Pancreas (tissue), 10 donors: ENCODE data around the gene FRS3. TPM values are rescaled to one million over a fixed set of nuclear protein-coding genes. Genes with fewer than 3 reads are reported as not detected.

Experiments
- ATAC-seq, 4 donors: fragments of 200-7000 bp; cut with Tn5 transposase; one replicate each; pipeline versions ENCODE4 v1.8.0 to v1.9.1; 2020; ENCODE audit warnings: mild to moderate bottlenecking in 4 of 4, moderate library complexity in 4 of 4
- DNase-seq, 6 donors: peaks; one replicate each; pipeline ENCODE4 v3.0.0-alpha.2; 2020
- FAIRE-seq: peaks from 2 replicates; lab custom pipeline; 2012; peaks lifted over from hg19 to GRCh38; lab: Jason Lieb, UNC
- H3K27ac ChIP-seq, 4 donors: fragments of 200-600 bp; sonication (generic); 1 replicate in 3 of 4; 2 replicates in 1 of 4; pipeline versions ENCODE4 v1.5.0 to v1.8.0; 2020
- H3K27me3 ChIP-seq, 4 donors: fragments of 200-600 bp; one replicate each; pipeline ENCODE4 v1.8.0; 2021
- H3K36me3 ChIP-seq, 3 donors: fragments of 200-600 bp; sonication (generic) in 1 of 3; one replicate each; pipeline versions ENCODE4 v1.5.0 to v1.8.0; 2020 to 2021
- H3K4me1 ChIP-seq, 3 donors: fragments of 200-600 bp; one replicate each; pipeline ENCODE4 v1.8.0; 2021
- H3K4me3 ChIP-seq, 4 donors: fragments of 200-600 bp; sonication (generic) in 2 of 4; one replicate each; pipeline versions ENCODE4 v1.5.0 to v1.8.0; 2020 to 2021
- H3K9me3 ChIP-seq, 4 donors: fragments of 200-600 bp; one replicate each; pipeline ENCODE4 v1.8.0; 2021
- CTCF ChIP-seq, 4 donors: fragments of 200-600 bp; sonication (generic) in 3 of 4; IDR thresholded peaks; one replicate each; pipeline versions ENCODE4 v1.5.0 to v1.8.0; 2021; ENCODE audit warnings: antibody characterized with exemption in 4 of 4
- WGBS, 2 donors: extraction: QIAGEN DNeasy Blood & Tissue Kit; methylation state at CpG; one replicate each; pipeline ENCODE4 v1.1.7; 2013; 5-methylcytosine and 5-hydroxymethylcytosine counted together
- intact Hi-C, 3 donors: fragments of 100-400 bp; cut with DNase I; formaldehyde crosslinking; loops; one replicate each; pipeline versions ENCODE4 v1.11.1 to v1.14.2; 2022
- polyA plus RNA-seq, 2 donors: library from polyadenylated mRNA; stranded (reverse); fragments of 200-250 nt; gene quantifications; one replicate each; pipeline ENCODE4 v1.2.3, GENCODE V29; 2013
- total RNA-seq, 6 donors: library from RNA; stranded (reverse); fragmentation: NEBNext Ultra II Directional in 4 of 6; extraction: Animal tissue kit (Norgen Biotek cat#: 25700) in 4 of 6; gene quantifications; one replicate each; pipeline versions ENCODE4 v1.2.1 to v1.2.4, GENCODE V29; 2021 to 2023
- donor health status: healthy with polysubstance abuse.
- donor health status: DM: no; HTN: no; CAD: no; lungs with moderate emphysema.
- donor health status: DM: no; HTN: no; CAD: no.
- donor health status: control.
- donor health status: control.
- donor health status: Bipolar disorder and iron deficiency.
- donor health status: DM: yes; HTN: yes; CAD: no.
- donor health status: DM: no; HTN: no; CAD: no.
- donor health status: DM: no; HTN: no; CAD: no.
- donor health status: DM: yes; HTN: yes; CAD: no.

The FRS3 gene
- total and polyA plus RNA-seq, 8 donors: 2.1 to 7.8 (median 3.7) TPM

GRCh38 chr6:41750374-41750773, 29.3 kb downstream of the FRS3 start:
- no peaks in the 10 kb centered on the region for H3K9me3 ChIP-seq
- no peak for ATAC-seq
- intact Hi-C loops: no loop called here
- DNase-seq: no peak
- no peaks in the 10 kb centered on the region for H3K36me3 ChIP-seq
- H3K4me1 ChIP-seq: no peaks in the 10 kb centered on the region
- WGBS, 2 donors: 92 to 95% methylated on average over 3 of the region's 3 CpGs
- H3K27ac ChIP-seq: no peak overlapping the region
- no peak for TF ChIP-seq CTCF (IDR thresholded peaks at IDR 0.05)
- no peaks in the 10 kb centered on the region for H3K27me3 ChIP-seq
- no peak for FAIRE-seq
- no peak overlapping the region for H3K4me3 ChIP-seq

DNA sequence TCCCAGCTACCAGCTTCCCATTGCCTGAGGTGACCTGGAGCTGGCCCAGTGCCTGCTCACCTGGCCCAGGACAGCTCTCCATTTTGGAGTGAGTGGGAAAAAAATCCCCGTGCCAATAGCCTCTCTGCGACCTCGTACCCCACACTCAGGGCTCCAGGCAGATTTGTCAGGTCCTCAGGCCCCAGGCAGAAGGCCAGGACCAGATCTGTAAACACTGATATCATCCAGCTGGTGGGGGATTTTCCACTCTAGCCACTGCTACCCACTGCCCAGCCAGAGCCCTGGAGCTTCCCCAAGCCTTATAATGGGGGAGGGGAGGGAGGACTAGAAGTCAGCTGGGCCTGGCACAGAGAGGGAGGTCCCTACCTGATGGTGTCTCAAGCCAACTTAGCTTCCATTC, 31.2 kb downstream of the FRS3 start:
- ATAC-seq: peak; percentile 26 to 91 (median 51)

GRCh38 chr6:41748102-41748477, 31.6 kb downstream of the FRS3 start:
- H3K27ac ChIP-seq: no peak overlapping the region
- no peak for TF ChIP-seq CTCF (IDR thresholded peaks at IDR 0.05)
- peak in 1 of 4 donors; percentile 25 for ATAC-seq
- no peaks in the 10 kb centered on the region for H3K4me1 ChIP-seq
- no peak for FAIRE-seq
- intact Hi-C loops: no loop called here
- no peaks in the 10 kb centered on the region for H3K9me3 ChIP-seq
- DNase-seq: peak in 1 of 6 donors; percentile 32
- H3K4me3 ChIP-seq: no peak overlapping the region
- H3K27me3 ChIP-seq: no peaks in the 10 kb centered on the region
- H3K36me3 ChIP-seq: no peaks in the 10 kb centered on the region
- WGBS, 2 donors: 91 to 97% methylated on average over 6 of the region's 6 CpGs

More for the DNA sequence above, 31.2 kb downstream of the FRS3 start:
- Histone ChIP-seq H3K4me3 (no peak overlapping the region), H3K4me1 (no peaks in the 10 kb centered on the region), H3K27me3 (no peaks in the 10 kb centered on the region), H3K36me3 (no peaks in the 10 kb centered on the region), H3K9me3 (no peaks in the 10 kb centered on the region), H3K27ac (no peak overlapping the region)
- DNase-seq: peak in 2 of 6 donors; percentile 9 to 57
- 4 to 17% methylated on average over 3 of the region's 3 CpGs for WGBS, 2 donors
- FAIRE-seq: no peak
- TF ChIP-seq CTCF (IDR thresholded peaks at IDR 0.05): no peak
- intact Hi-C loops: no loop called here

GRCh38 chr6:41747256-41748101, 32.2 kb downstream of the FRS3 start, which contains the start of gene PGC:
PGC (minus strand) TSS chr6:41747397; CDS start chr6:41747334, 63 bp downstream.
- Histone ChIP-seq H3K9me3 (no peaks in the 10 kb centered on the region), H3K4me1 (no peaks in the 10 kb centered on the region), H3K4me3 (no peak within 1 kb of the TSS), H3K27me3 (no peaks in the 10 kb centered on the region), H3K27ac (no peak within 1 kb of the TSS), H3K36me3 (no peaks in the 10 kb centered on the region)
- ATAC-seq (peak in 2 of 4 donors; percentile 29 to 68), DNase-seq (peak in 1 of 6 donors; percentile 21), FAIRE-seq (no peak)
- 55 to 68% methylated on average over 15 of the region's 15 CpGs for WGBS, 2 donors
- no peak for TF ChIP-seq CTCF (IDR thresholded peaks at IDR 0.05)
- intact Hi-C loops: no loop called here

DNA sequence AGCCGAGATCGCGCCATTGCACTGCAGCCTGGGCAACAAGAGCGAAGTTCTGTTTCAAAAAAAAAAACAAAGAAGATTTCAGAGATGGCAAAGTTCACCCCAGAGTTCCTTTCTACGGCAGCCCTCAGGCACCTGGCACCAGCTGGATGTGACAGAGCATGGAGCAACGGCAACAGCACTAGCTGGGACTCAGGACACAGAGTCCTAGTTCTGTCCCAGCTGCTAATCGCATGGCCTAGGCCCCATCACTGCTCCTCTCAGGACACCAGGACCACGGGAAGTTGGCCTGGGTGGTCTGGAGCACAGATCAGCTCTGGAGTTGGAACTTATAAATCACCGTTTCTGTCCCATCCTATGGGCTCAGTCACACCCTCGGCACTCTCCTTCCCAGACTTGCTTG, 33.6 kb downstream of the FRS3 start:
- no peak for TF ChIP-seq CTCF (IDR thresholded peaks at IDR 0.05)
- FAIRE-seq (no peak), ATAC-seq (no peak), DNase-seq (peak in 1 of 6 donors; percentile 8)
- WGBS, 2 donors: 93 to 98% methylated on average over 10 of the region's 10 CpGs
- Histone ChIP-seq H3K27ac (no peak overlapping the region), H3K4me3 (no peak overlapping the region), H3K4me1 (no peaks in the 10 kb centered on the region), H3K9me3 (no peaks in the 10 kb centered on the region), H3K36me3 (no peaks in the 10 kb centered on the region), H3K27me3 (no peaks in the 10 kb centered on the region)
- intact Hi-C loops: no loop called here
